Subcutaneous abdominal adipose tissue (tissue), 5 donors: ENCODE measurements around the gene NEK1.
"Not testable (repeated sequence)": the region's sequence is repeated elsewhere in the genome, so short reads cannot be mapped to it uniquely, and the experiment has no call there.

Source experiments
- H3K27ac ChIP-seq: one replicate; pipeline ENCODE4 v1.7.0; 2013; ENCODE audit warnings: low read depth, mild to moderate bottlenecking, inconsistent platforms, low read length, moderate library complexity
- H3K27me3 ChIP-seq, 5 donors: one replicate each; pipeline ENCODE4 v1.7.0; 2013; ENCODE audit warnings: low read length in 5 of 5, inconsistent platforms in 1 of 5; ENCODE audit not compliant: control insufficient read depth in 5 of 5, insufficient read depth in 4 of 5
- H3K36me3 ChIP-seq, 5 donors: one replicate each; pipeline ENCODE4 v1.7.0; 2013; ENCODE audit warnings: low read length in 5 of 5; ENCODE audit not compliant: control insufficient read depth in 5 of 5, insufficient read depth in 5 of 5
- H3K4me1 ChIP-seq, 5 donors: one replicate each; pipeline ENCODE4 v1.7.0; 2013; ENCODE audit warnings: low read length in 5 of 5, mild to moderate bottlenecking in 3 of 5, moderate library complexity in 1 of 5; ENCODE audit not compliant: control insufficient read depth in 5 of 5, insufficient read depth in 5 of 5
- H3K4me3 ChIP-seq, 5 donors: one replicate each; pipeline ENCODE4 v1.7.0; 2013; ENCODE audit warnings: low read length in 5 of 5, low read depth in 1 of 5
- H3K9ac ChIP-seq, 5 donors: one replicate each; pipeline ENCODE4 v1.7.0; 2013; ENCODE audit warnings: low read length in 5 of 5, mild to moderate bottlenecking in 4 of 5, moderate library complexity in 3 of 5
- H3K9me3 ChIP-seq, 5 donors: one replicate each; pipeline ENCODE4 v1.7.0; 2013; ENCODE audit warnings: low read length in 5 of 5; ENCODE audit not compliant: control insufficient read depth in 5 of 5
- donor health status: healthy.
- donor health status: healthy.
- donor health status: healthy.
- donor health status: healthy.
- donor health status: healthy.

NEK1 gene

GRCh38 chr4:169510617-169511016, 101.8 kb downstream of the NEK1 start:
- Histone ChIP-seq H3K9me3 (no peaks in the 10 kb centered on the region), H3K4me1 (no peaks in the 10 kb centered on the region), H3K27ac (no peak overlapping the region), H3K27me3 (no peaks in the 10 kb centered on the region), H3K9ac (no peak overlapping the region), H3K36me3 (peaks cover 0 to 17% (median 12%) of the 10 kb centered on the region in 5 donors), H3K4me3 (no peak overlapping the region)

GRCh38 chr4:169506903-169507302, 105.5 kb downstream of the NEK1 start:
- Histone ChIP-seq H3K4me1 (no peaks in the 10 kb centered on the region), H3K4me3 (no peak overlapping the region), H3K9me3 (peaks cover 0 to 6% (median 0%) of the 10 kb centered on the region in 5 donors), H3K27ac (no peak overlapping the region), H3K36me3 (peaks cover 0 to 39% (median 23%) of the 10 kb centered on the region in 5 donors), H3K27me3 (no peaks in the 10 kb centered on the region), H3K9ac (no peak overlapping the region)

GRCh38 chr4:169499907-169500306, 112.5 kb downstream of the NEK1 start:
- peaks cover 0 to 21% (median 9%) of the 10 kb centered on the region in 5 donors for H3K36me3 ChIP-seq
- H3K4me1 ChIP-seq, H3K27me3 ChIP-seq, H3K9ac ChIP-seq, H3K9me3 ChIP-seq, H3K27ac ChIP-seq, H3K4me3 ChIP-seq: not testable (repeated sequence)

- not testable (repeated sequence) for H3K4me3 ChIP-seq, H3K4me1 ChIP-seq, H3K27me3 ChIP-seq, H3K27ac ChIP-seq, H3K9ac ChIP-seq, H3K9me3 ChIP-seq, H3K36me3 ChIP-seq
Observed at GRCh38 chr4:169494234-169494633, 118.1 kb downstream of the NEK1 start.

DNA sequence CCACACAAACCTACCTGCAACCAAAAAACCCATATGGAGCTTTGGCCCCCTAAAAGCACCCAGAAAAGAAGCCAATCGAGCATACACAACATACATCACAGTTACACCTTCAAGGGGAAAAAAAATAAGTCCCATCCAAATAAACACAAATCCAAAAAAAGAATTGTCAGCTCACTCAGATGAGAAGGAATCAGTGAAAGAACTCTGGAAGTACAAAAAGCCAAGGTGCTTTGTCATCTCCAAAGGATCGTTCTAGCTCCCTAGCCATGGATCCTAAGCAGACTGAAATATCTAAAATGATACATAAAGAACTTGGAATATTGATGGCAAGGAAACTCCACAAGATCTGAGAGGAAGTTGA, 119.2 kb downstream of the NEK1 start:
- Histone ChIP-seq H3K4me3 (no peak overlapping the region), H3K36me3 (peaks cover 0 to 6% (median 0%) of the 10 kb centered on the region in 5 donors), H3K27ac (no peak overlapping the region), H3K9ac (no peak overlapping the region), H3K4me1 (peaks cover 0 to 10% (median 0%) of the 10 kb centered on the region in 5 donors), H3K27me3 (no peaks in the 10 kb centered on the region), H3K9me3 (peaks cover 0 to 9% (median 0%) of the 10 kb centered on the region in 5 donors)

- no peak overlapping the region for H3K4me3 ChIP-seq
- peaks cover 0 to 10% (median 0%) of the 10 kb centered on the region in 5 donors for H3K4me1 ChIP-seq
- peaks cover 0 to 6% (median 0%) of the 10 kb centered on the region in 5 donors for H3K36me3 ChIP-seq
- H3K27ac ChIP-seq: no peak overlapping the region
- H3K9me3 ChIP-seq: peaks cover 0 to 9% (median 0%) of the 10 kb centered on the region in 5 donors
- H3K27me3 ChIP-seq: no peaks in the 10 kb centered on the region
- no peak overlapping the region for H3K9ac ChIP-seq
Observed at GRCh38 chr4:169492436-169493163, 119.8 kb downstream of the NEK1 start.

GRCh38 chr4:169491211-169491610, 121.2 kb downstream of the NEK1 start:
- no peaks in the 10 kb centered on the region for H3K27me3 ChIP-seq
- peaks cover 0 to 6% (median 0%) of the 10 kb centered on the region in 5 donors for H3K36me3 ChIP-seq
- no peak overlapping the region for H3K4me3 ChIP-seq
- peaks cover 0 to 9% (median 0%) of the 10 kb centered on the region in 5 donors for H3K9me3 ChIP-seq
- H3K4me1 ChIP-seq: peaks cover 0 to 10% (median 0%) of the 10 kb centered on the region in 5 donors
- no peak overlapping the region for H3K27ac ChIP-seq
- no peak overlapping the region for H3K9ac ChIP-seq

- H3K4me1 ChIP-seq: peaks cover 0 to 10% (median 0%) of the 10 kb centered on the region in 5 donors
- H3K9ac ChIP-seq: no peak overlapping the region
- H3K9me3 ChIP-seq: peaks cover 0 to 9% (median 0%) of the 10 kb centered on the region in 5 donors
- H3K36me3 ChIP-seq: peaks cover 0 to 6% (median 0%) of the 10 kb centered on the region in 5 donors
- no peaks in the 10 kb centered on the region for H3K27me3 ChIP-seq
- H3K4me3 ChIP-seq: no peak overlapping the region
- H3K27ac ChIP-seq: no peak overlapping the region
Observed at GRCh38 chr4:169489306-169489705, 123.1 kb downstream of the NEK1 start.

- H3K36me3 ChIP-seq: no peaks in the 10 kb centered on the region
Observed at GRCh38 chr4:169485791-169486742, 126.3 kb downstream of the NEK1 start.

DNA sequence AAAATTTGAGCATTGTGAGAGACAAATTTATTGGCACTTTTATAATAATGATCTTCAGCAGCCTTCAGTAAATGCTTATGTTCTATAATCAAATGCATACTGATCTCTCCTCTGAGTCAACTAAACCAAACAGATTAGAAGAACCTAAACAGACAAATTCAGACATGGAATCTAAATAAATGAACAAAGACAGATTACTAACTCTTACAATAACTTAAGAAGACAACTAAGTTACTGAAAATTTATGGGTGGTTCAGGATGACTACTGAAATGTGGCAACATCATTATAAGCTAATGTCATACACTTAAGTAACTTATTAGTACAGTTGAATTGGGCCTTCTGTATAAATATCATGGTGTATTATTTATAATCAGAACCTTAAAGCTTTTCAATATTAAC, 127.3 kb downstream of the NEK1 start:
- Histone ChIP-seq H3K4me3 (no peak overlapping the region), H3K9ac (no peak overlapping the region), H3K9me3 (peaks cover 0 to 4% (median 0%) of the 10 kb centered on the region in 5 donors), H3K36me3 (no peaks in the 10 kb centered on the region), H3K27me3 (no peaks in the 10 kb centered on the region), H3K27ac (no peak overlapping the region), H3K4me1 (peaks cover 0 to 10% (median 0%) of the 10 kb centered on the region in 5 donors)

More at GRCh38 chr4:169485791-169486742, 126.3 kb downstream of the NEK1 start:
- H3K4me1 ChIP-seq: peaks cover 0 to 10% (median 0%) of the 10 kb centered on the region in 5 donors
- peaks cover 0 to 4% (median 0%) of the 10 kb centered on the region in 5 donors for H3K9me3 ChIP-seq
- H3K27ac ChIP-seq: no peak overlapping the region
- no peak overlapping the region for H3K4me3 ChIP-seq
- no peaks in the 10 kb centered on the region for H3K27me3 ChIP-seq
- H3K9ac ChIP-seq: no peak overlapping the region
